Endometrial microvascular endothelial cells (primary cell): ENCODE data around the gene BECN2. TPM values are rescaled to one million over a fixed set of nuclear protein-coding genes. Genes with fewer than 3 reads are reported as not detected.

Experiments used
- in situ Hi-C: cut with HindIII; loops from 2 replicates; pipeline ENCODE4 v1.10.0; 2017; ENCODE audit warnings: low sequenced_read_pairs, low pct_unique_long_range_greater_than_20kb; ENCODE audit errors: inconsistent ontology term
- total RNA-seq: library from RNA; depleted of rRNA; stranded (reverse); fragments of >200 nt; gene quantifications from one replicate; pipeline ENCODE4 v1.2.3, GENCODE V29; 2015; ENCODE audit errors: inconsistent ontology term

Gene BECN2
- not detected for total RNA-seq

DNA sequence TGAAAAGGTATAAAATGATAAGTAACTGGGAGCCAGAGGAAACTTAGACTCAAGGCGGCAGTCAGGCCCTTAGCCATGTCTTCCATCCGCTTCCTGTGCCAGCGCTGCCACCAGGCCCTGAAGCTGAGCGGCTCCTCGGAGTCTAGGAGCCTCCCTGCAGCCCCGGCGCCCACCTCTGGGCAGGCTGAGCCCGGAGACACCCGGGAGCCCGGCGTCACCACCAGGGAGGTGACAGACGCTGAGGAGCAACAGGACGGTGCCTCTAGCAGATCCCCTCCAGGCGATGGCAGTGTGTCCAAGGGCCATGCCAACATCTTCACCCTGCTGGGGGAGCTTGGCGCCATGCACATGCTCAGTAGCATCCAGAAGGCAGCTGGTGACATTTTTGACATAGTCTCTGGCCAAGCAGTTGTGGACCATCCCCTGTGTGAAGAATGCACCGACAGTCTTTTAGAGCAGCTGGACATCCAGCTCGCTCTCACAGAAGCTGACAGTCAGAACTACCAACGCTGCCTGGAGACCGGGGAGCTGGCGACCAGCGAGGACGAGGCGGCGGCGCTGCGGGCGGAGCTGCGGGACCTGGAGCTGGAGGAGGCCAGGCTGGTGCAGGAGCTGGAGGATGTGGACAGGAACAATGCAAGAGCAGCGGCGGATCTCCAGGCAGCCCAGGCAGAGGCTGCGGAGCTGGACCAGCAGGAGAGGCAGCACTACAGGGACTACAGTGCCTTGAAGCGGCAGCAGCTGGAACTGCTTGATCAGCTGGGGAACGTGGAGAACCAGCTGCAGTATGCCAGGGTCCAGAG lies at the start of gene BECN2:
TSS of gene BECN2 (plus strand) at position 76 of the 803 bp plus-strand sequence. CDS start at position 76, 0 bp downstream.
- in situ Hi-C loops: no loop called here

DNA sequence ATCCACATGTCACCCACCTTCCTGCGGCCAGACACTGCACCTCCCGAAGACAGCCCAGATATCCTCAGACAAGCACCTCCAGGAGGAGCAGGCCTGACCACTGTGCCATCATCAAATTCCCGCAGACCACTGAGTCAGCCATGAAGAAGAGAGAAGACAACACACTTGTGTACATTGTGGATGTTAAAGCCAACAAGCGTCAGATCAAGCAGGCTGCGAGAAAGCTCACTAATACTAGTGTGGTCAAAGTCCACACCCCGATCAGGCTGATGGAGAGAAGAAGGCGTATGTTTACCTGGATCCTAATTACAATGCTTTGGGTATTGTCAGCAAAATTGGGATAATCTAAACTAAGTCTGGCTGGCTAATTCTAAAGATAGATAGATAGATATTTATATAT lies 41.4 kb upstream of the BECN2 start:
- in situ Hi-C loops: no loop called here

DNA sequence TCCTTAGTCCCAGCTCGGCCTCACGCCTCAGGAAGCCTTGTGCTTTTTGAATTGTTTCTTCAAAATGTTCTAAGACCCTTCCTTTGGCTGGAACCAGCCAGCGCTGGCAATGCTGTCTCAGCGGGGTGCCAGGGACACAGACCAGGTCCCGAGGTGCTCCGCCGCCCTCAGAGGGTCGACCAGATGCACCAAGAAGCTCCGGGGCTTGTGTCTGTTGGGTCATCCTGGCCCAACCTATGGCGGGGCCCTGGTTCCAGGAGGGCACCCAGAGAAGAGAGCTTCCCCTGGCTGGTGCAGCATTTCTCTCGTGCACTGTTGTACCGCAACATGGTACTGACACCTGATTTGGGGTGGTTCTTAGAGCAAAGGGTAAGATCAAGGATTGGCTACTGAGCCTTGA lies 40.1 kb upstream of the BECN2 start:
- in situ Hi-C loops: no loop called here

DNA sequence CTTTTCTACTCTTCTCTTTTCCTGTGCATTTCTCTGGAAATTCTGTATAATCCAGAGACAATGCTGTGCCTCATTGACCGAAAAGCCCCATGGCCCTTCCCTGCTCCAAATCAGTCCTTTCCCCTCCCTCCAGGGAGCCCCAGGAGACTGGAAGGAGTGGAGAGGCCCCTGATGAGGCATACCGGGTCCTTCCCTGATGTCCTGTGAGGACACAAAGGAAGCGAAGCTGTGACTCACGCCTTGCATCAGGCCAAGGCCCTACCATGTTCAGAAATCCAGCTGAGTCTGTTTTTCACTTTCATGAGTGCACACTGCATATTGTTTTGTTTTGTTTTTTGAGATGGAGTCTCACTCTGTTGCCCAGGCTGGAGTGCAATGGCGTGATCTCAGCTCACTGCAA lies 38.7 kb upstream of the BECN2 start:
- in situ Hi-C loops: no loop called here

GRCh38 chr1:241924080-241924808 lies 33.3 kb upstream of the BECN2 start:
- in situ Hi-C loops: no loop called here

DNA sequence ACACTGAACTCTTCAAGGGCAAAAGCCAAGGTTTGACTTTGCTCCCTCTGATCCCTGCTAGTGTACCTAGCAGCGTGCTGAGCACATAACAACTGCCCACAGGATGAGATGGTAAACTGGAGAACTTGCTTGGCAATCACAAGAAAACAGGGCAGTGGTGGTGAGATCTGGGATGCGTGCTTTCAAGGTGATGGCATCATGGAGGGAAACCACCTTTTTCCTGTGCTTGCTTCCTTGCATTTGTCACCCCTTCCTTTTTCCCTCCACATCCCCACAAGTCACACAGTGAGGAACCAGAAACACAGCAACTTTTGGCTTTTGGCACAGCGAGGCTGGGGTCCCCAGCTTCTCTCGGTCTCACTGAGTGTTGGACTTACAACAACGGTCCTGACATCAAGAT lies 31.4 kb upstream of the BECN2 start:
- in situ Hi-C loops: no loop called here

GRCh38 chr1:241927321-241927720 lies 30.2 kb upstream of the BECN2 start:
- in situ Hi-C loops: no loop called here

- in situ Hi-C loops: no loop called here
These were observed 24.7 kb upstream of the BECN2 start for GRCh38 chr1:241932845-241933244.

DNA sequence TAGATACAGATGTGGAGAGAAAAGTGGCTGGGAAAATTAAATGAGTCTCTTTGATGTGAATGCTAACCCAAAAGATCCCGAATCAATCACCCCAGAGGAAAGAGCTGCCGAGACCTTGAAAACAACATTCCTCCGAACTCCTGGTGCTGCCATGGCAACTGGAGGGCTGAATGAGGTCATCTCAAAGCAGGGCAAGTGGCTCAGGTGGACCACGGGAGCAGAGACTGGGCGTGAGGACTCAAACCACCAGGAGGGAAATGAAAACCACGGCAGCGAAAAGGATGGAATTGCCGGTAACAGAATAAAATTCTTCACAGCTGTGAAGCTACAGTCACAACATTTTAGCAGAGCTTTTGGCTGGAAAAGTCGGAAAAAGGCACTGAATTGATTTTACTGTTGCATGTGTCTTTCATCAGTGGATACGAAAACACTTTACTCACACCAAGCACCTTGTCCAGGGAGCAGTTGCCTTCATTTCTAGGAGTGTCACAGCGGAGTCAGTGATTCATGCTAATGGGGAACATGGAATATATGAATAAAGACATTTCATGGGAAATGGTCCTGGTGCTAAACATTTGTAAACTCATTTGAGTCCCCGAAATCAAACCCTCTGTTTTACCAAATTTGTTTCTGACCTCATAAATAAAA lies 23.2 kb upstream of the BECN2 start:
- in situ Hi-C loops: no loop called here

GRCh38 chr1:241934866-241935265 lies 22.7 kb upstream of the BECN2 start:
- in situ Hi-C loops: no loop called here

DNA sequence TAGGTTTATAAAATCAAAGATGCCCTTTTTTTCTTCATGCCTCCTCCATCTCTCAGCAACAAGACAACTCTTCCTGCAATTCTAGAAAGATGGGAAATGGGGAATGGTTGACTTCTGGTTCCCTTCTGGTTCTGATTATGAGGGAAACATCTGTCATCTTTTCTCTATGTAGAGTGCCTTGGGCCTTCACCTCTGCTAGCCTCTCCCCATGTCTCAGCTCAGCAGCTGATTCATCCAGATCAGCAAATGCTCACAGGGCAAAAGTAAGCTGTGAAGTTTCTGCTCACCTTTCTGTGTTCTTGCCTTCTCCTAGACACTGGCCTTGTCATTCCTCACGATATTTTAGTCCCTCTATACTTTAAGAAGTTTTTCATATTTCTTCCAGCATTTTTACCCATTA lies 17.8 kb upstream of the BECN2 start:
- in situ Hi-C loops: no loop called here

DNA sequence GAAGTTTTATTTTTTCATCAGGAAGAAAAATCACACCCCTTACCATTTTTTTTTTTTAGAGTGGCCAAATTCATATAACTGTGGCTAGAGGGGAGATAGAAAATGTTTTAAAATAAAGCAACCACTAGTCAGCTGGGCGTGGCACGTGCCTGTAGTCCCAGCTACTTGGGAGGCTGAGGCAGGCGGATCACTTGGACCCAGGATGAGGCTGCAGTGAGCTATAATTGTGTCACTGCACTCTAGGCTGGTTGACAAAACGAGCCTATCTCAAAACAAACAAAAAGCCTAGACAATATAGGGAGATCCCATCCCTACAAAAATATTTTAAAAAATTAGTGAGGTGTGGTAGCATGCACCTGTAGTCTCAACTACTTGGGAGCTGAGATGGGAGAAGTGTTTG lies 14.8 kb upstream of the BECN2 start:
- in situ Hi-C loops: no loop called here

GRCh38 chr1:241944300-241944699 lies 13.3 kb upstream of the BECN2 start:
- in situ Hi-C loops: no loop called here

DNA sequence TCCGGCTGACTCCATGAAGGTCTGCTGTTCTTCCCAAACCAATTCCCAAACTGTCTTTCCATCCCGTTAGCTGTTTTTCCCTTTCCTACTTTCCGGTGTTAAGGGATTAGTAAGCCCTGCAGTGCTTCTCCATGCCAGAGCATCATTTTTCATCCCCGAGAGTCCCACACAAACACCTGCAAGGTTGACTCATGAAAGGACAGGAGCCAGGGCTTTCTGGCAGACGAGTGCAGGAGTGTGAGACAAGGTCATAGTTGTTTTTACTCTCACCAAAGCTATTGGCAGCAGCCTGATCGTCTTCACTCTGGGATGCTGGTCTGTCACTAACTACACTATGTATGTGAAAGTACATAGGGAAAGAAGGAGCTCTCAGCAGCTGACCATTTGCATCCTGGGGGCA lies 10.2 kb upstream of the BECN2 start:
- in situ Hi-C loops: no loop called here

- in situ Hi-C loops: no loop called here
These were observed 7.2 kb upstream of the BECN2 start for GRCh38 chr1:241950390-241950789.

- in situ Hi-C loops: no loop called here
These were observed 4.6 kb downstream of the BECN2 start for GRCh38 chr1:241962153-241962552.

- in situ Hi-C loops: no loop called here
These were observed 6.2 kb downstream of the BECN2 start for GRCh38 chr1:241963722-241964121.

DNA sequence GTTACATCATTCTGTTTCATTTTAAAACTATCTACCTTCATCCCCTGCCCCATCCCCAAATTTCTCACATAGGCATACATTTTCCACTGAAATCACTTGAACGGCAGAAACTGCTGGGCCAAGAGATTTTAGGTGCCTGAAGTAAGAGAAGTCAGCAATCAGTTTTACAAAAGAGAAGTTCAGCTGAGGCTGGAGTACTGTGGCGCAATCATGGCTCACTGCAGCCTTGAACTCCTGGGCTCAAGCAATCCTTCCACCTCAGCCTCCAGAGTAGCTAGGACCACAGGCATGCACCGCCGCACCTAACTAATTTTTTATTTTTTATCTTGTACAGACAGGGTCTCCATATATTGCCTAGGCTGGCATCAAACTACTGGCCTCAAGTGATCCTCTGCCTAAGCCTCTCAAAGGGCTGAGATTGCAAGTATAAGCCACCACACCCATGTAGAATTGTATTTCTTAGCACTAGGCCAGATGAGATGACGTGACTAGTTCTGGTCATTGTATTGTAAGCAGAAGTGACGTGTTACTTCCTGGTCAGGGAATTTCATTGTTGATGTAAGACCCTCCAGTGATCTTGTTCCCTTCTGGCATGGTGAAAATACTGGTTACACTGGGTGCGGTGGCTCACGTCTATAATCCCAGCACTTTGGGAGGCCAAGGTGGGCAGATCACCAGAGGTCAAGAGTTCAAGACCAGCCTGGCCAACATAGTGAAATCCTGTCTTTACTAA lies 7.1 kb downstream of the BECN2 start:
- in situ Hi-C loops: no loop called here

DNA sequence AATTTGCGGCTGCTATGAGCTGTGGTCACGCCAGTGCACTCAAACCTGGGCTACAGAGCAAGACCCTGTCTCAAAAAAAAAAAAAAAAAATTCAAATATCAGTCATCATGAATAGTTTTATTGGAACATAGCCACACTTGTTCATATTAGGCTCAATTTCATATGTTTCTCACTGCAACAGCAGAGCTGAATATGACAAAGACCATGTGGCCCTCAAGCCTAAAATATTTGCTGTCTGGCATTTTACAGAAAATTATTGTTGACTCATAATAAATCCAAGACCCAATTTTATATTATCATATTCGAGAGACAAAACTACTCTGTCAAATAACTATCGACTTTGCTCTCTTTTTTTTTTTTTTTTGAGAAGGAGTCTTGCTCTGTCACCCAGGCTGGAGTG lies 11.0 kb downstream of the BECN2 start:
- in situ Hi-C loops: no loop called here
